ENCODE data around the gene IZUMO1R. TPM values are rescaled to one million over a fixed set of nuclear protein-coding genes. Genes with fewer than 3 reads are reported as not detected.
A peak's percentile ranks its signal among the peaks of the same experiment; 100 is the strongest.
"Not testable (repeated sequence)": the region's sequence is repeated elsewhere in the genome, so short reads cannot be mapped to it uniquely, and the experiment has no call there.

IZUMO1R gene
- polyA plus RNA-seq (2012; ENCODE audit: missing spikeins) = not detected

GRCh38 chr11:94303966-94304958, at the start of gene IZUMO1R:
IZUMO1R (plus strand) TSS chr11:94304580; CDS start chr11:94305637, 1,057 bp downstream.
- DNase-seq (ENCODE audit: insufficient read length) = no peak
- FAIRE-seq = no peak
- TF ChIP-seq POLR2A (IDR thresholded peaks at IDR 0.05; ENCODE audit: low read depth, low read length) = no peak
- TF ChIP-seq POLR2AphosphoS5 (IDR thresholded peaks at IDR 0.05; ENCODE audit: low read depth, low read length) = no peak
- TF ChIP-seq TAF1 (IDR thresholded peaks at IDR 0.05; ENCODE audit: borderline replicate concordance, low read depth, low read length) = no peak

DNA sequence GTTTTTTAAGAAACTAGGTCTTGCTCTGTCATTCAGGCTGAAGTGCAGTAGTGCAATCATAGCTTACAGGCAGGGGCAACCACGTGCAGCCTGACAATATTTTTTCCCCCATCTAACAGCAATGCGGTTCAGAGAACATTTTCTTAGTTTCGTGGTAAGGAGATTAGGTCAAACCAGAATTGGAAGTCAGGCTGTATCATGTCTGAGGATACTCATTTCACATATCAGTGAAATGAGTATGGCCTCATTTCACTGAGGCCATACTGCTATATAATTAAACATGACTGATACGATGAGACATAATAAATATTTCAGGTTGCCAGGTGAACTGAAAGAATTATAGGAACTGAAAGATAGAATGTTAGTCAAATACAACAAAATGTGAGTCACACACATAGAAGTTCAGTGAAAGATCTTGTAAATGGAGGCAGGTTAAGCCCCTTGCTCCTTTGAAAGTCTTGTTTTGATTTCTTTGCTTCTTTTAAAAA, 32.5 kb upstream of the IZUMO1R start:
- DNase-seq (ENCODE audit: insufficient read length) = no peak
- peak; percentile 82 for FAIRE-seq
- TF ChIP-seq POLR2A (IDR thresholded peaks at IDR 0.05; ENCODE audit: low read depth, low read length) (no peak), POLR2AphosphoS5 (IDR thresholded peaks at IDR 0.05; ENCODE audit: low read depth, low read length) (no peak), TAF1 (IDR thresholded peaks at IDR 0.05; ENCODE audit: borderline replicate concordance, low read depth, low read length) (no peak)

GRCh38 chr11:94272738-94273313, 31.6 kb upstream of the IZUMO1R start:
- no peak for TF ChIP-seq POLR2A (IDR thresholded peaks at IDR 0.05; ENCODE audit: low read depth, low read length)
- TF ChIP-seq TAF1 (IDR thresholded peaks at IDR 0.05; ENCODE audit: borderline replicate concordance, low read depth, low read length) = no peak
- FAIRE-seq = peak; percentile 90

GRCh38 chr11:94275961-94276360, 28.4 kb upstream of the IZUMO1R start:
- FAIRE-seq (no peak), DNase-seq (ENCODE audit: insufficient read length) (no peak)
- TF ChIP-seq POLR2A (IDR thresholded peaks at IDR 0.05; ENCODE audit: low read depth, low read length) = no peak
- TF ChIP-seq POLR2AphosphoS5 (IDR thresholded peaks at IDR 0.05; ENCODE audit: low read depth, low read length) = no peak
- TF ChIP-seq TAF1 (IDR thresholded peaks at IDR 0.05; ENCODE audit: borderline replicate concordance, low read depth, low read length) = no peak

More at GRCh38 chr11:94272738-94273313, 31.6 kb upstream of the IZUMO1R start:
- DNase-seq (ENCODE audit: insufficient read length) = no peak

DNA sequence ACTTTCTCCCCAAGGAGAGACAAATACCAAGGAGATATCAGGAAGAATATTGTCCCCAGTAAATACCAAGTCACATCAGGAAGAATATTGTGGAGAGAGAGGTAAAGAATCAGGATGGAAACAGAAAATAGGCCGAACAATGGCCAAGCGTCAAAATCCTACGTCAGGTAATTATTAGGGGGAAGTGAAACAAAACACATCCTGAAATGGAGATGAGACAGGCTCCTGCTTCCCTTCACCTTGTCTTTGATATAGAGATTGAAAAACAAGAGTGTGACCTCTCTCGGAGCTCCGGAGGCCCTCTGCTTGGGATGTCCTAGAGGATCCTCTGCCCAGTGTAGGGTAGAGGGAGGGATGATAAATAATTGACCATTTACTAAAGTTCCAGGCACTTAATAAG, 27.4 kb upstream of the IZUMO1R start:
- TF ChIP-seq POLR2AphosphoS5 (IDR thresholded peaks at IDR 0.05; ENCODE audit: low read depth, low read length) = no peak
- TF ChIP-seq POLR2A (IDR thresholded peaks at IDR 0.05; ENCODE audit: low read depth, low read length) = no peak
- TF ChIP-seq TAF1 (IDR thresholded peaks at IDR 0.05; ENCODE audit: borderline replicate concordance, low read depth, low read length) = no peak
- DNase-seq (ENCODE audit: insufficient read length) = no peak
- FAIRE-seq = no peak

GRCh38 chr11:94278207-94278606, 26.2 kb upstream of the IZUMO1R start:
- DNase-seq (ENCODE audit: insufficient read length); FAIRE-seq: not testable (repeated sequence)

DNA sequence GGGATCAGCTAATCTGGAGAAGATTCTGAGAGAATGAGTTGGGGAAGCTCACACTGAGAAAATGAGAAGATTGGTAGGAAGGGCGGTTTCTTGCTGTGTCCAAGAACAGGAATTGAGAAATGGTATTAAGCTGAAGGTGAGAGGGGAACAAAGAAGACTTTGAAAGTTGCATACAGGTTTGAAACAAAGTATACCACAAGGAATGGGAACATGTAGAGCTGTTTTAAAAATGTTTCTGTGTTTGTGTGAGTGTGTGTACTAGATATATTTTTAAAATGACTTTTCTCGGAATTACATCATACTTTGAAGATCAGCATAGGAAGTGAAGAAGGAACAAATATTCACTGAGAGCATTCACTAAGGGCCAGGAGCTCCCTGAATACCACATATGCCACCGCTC, 24.4 kb upstream of the IZUMO1R start:
- FAIRE-seq (no peak), DNase-seq (ENCODE audit: insufficient read length) (no peak)

GRCh38 chr11:94281324-94281723, 23.1 kb upstream of the IZUMO1R start:
- DNase-seq (ENCODE audit: insufficient read length) (no peak), FAIRE-seq (no peak)
- TF ChIP-seq TAF1 (IDR thresholded peaks at IDR 0.05; ENCODE audit: borderline replicate concordance, low read depth, low read length) = no peak
- TF ChIP-seq POLR2AphosphoS5 (IDR thresholded peaks at IDR 0.05; ENCODE audit: low read depth, low read length) = no peak
- no peak for TF ChIP-seq POLR2A (IDR thresholded peaks at IDR 0.05; ENCODE audit: low read depth, low read length)

More for the DNA sequence above, 24.4 kb upstream of the IZUMO1R start:
- no peak for TF ChIP-seq POLR2AphosphoS5 (IDR thresholded peaks at IDR 0.05; ENCODE audit: low read depth, low read length)
- no peak for TF ChIP-seq POLR2A (IDR thresholded peaks at IDR 0.05; ENCODE audit: low read depth, low read length)
- TF ChIP-seq TAF1 (IDR thresholded peaks at IDR 0.05; ENCODE audit: borderline replicate concordance, low read depth, low read length) = no peak

- FAIRE-seq (no peak), DNase-seq (ENCODE audit: insufficient read length) (no peak)
- no peak for TF ChIP-seq POLR2A (IDR thresholded peaks at IDR 0.05; ENCODE audit: low read depth, low read length)
- TF ChIP-seq TAF1 (IDR thresholded peaks at IDR 0.05; ENCODE audit: borderline replicate concordance, low read depth, low read length) = no peak
- no peak for TF ChIP-seq POLR2AphosphoS5 (IDR thresholded peaks at IDR 0.05; ENCODE audit: low read depth, low read length)
These were observed 20.7 kb upstream of the IZUMO1R start for GRCh38 chr11:94283678-94284077.

DNA sequence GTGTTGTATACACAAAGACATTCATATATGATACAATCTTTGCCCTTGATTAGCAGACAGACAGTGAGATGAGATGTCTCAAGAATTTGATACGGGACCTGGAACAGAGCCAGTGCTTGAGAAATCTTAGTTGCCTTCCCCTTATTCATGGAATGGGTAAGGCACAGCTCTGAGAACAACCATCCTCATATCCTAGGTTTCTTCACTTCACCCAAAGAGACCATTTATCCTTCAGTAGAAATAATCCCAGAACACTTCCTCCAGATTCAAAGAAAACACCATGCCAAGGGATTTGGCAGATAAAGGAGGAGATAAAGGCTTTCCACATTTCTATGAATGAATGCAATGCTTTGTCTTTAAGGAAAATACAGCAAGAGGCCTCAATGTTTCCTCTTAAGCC, 8.8 kb upstream of the IZUMO1R start:
- FAIRE-seq = no peak
- no peak for DNase-seq (ENCODE audit: insufficient read length)
- TF ChIP-seq POLR2A (IDR thresholded peaks at IDR 0.05; ENCODE audit: low read depth, low read length) (no peak), POLR2AphosphoS5 (IDR thresholded peaks at IDR 0.05; ENCODE audit: low read depth, low read length) (no peak), TAF1 (IDR thresholded peaks at IDR 0.05; ENCODE audit: borderline replicate concordance, low read depth, low read length) (no peak)

DNA sequence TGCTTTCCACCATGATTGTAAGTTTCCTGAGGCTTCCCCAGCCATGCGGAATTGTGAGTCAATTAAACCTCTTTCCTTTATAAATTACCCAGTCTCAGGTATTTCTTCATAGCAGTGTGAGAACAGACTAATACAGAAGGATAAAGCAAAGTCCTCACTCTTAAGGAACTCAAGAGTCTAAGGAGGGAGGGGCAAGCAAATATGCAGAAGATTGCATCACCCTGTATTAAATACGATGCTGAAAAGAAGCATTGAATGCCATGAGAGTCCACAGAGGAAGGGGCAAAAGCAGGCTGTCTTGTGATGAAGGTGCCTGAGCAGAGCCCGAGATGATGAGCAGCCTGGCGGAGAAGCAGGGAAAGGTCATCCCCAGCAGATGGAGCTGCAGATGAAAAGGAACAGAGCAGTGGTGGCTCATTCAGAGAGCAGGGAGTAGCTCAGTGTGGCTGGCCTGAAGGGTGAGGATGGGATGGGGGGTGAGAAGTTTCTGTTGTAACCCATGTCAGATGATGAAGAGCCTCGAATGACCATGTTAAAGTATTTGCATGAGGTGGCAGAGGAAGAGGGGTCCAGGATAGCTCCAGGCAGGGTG, 6.3 kb upstream of the IZUMO1R start:
- TF ChIP-seq POLR2AphosphoS5 (IDR thresholded peaks at IDR 0.05; ENCODE audit: low read depth, low read length) = no peak
- no peak for TF ChIP-seq TAF1 (IDR thresholded peaks at IDR 0.05; ENCODE audit: borderline replicate concordance, low read depth, low read length)
- no peak for TF ChIP-seq POLR2A (IDR thresholded peaks at IDR 0.05; ENCODE audit: low read depth, low read length)
- FAIRE-seq (no peak), DNase-seq (ENCODE audit: insufficient read length) (no peak)

Data from GM12892 (cell line).